Fibroblast of lung (primary cell): ENCODE data around the gene PIANP. TPM values are rescaled to one million over a fixed set of nuclear protein-coding genes. Genes with fewer than 3 reads are reported as not detected.

ENCODE experiments used
- DNase-seq, 2 donors: peaks; one replicate each; pipeline versions ENCODE4 v3.0.0 to v3.0.0-alpha.2; 2010; ENCODE audit warnings: low read depth in 2 of 2
- H2AFZ ChIP-seq: 2 replicates; pipeline ENCODE4 v1.5.1; 2012; ENCODE audit warnings: low read length, control low read depth, inconsistent platforms
- H3K27ac ChIP-seq: 2 replicates; pipeline ENCODE4 v1.5.1; 2011; ENCODE audit warnings: low read length, control low read depth; ENCODE audit not compliant: insufficient read depth
- H3K27me3 ChIP-seq: 2 replicates; pipeline ENCODE4 v1.5.1; 2011; ENCODE audit warnings: mild to moderate bottlenecking, low read length; ENCODE audit not compliant: control insufficient read depth, insufficient read depth
- H3K36me3 ChIP-seq: 2 replicates; pipeline ENCODE4 v1.5.1; 2011; ENCODE audit warnings: low read length; ENCODE audit not compliant: control insufficient read depth, insufficient read depth
- H3K4me1 ChIP-seq: 2 replicates; pipeline ENCODE4 v1.5.1; 2011; ENCODE audit warnings: low read length; ENCODE audit not compliant: control insufficient read depth, insufficient read depth; ENCODE audit errors: extremely low read depth
- H3K4me2 ChIP-seq: 2 replicates; pipeline ENCODE4 v1.5.1; 2011; ENCODE audit warnings: low read length, control low read depth; ENCODE audit not compliant: insufficient read depth; ENCODE audit errors: extremely low read depth
- H3K4me3 ChIP-seq, 4 experiments: fragments of 200-600 bp in 1 of 4; sonication (generic) in 1 of 4; replicated peaks in 1 of 4; 2 replicates each; pipeline ENCODE4 v1.5.1; 2011 to 2016; ENCODE audit warnings: low read length in 4 of 4, low read depth in 3 of 4, mild to moderate bottlenecking in 3 of 4, control low read depth in 2 of 4, inconsistent platforms in 1 of 4, mixed read lengths in 1 of 4; ENCODE audit not compliant: insufficient read depth in 1 of 4; ENCODE audit errors: control extremely low read depth in 1 of 4
- H3K79me2 ChIP-seq: 2 replicates; pipeline ENCODE4 v1.5.1; 2012; ENCODE audit warnings: mild to moderate bottlenecking, low read length, inconsistent platforms; ENCODE audit not compliant: control insufficient read depth, insufficient read depth
- H3K9ac ChIP-seq: 2 replicates; pipeline ENCODE4 v1.5.1; 2011; ENCODE audit warnings: mild to moderate bottlenecking, low read length, control low read depth; ENCODE audit not compliant: insufficient read depth
- H3K9me3 ChIP-seq: 2 replicates; pipeline ENCODE4 v1.5.1; 2012; ENCODE audit warnings: low read depth, low read length; ENCODE audit not compliant: control insufficient read depth, insufficient read depth
- H4K20me1 ChIP-seq: 2 replicates; pipeline ENCODE4 v1.5.1; 2011; ENCODE audit warnings: low read length; ENCODE audit not compliant: control insufficient read depth, insufficient read depth; ENCODE audit errors: extremely low read depth
- CTCF ChIP-seq, 2 donors: IDR thresholded peaks in 1 of 2; conservative IDR thresholded peaks in 1 of 2; 1 replicate in 1 of 2; 2 replicates in 1 of 2; pipeline ENCODE4 v1.5.1; 2011 to 2012; ENCODE audit warnings: low read length in 2 of 2, control low read depth in 1 of 2, inconsistent platforms in 1 of 2, low read depth in 1 of 2, mild to moderate bottlenecking in 1 of 2
- EZH2 ChIP-seq: IDR thresholded peaks from 2 replicates; pipeline ENCODE4 v1.5.1; 2012; ENCODE audit warnings: low read length, control low read depth, mild to moderate bottlenecking; ENCODE audit errors: missing control alignments
- polyA plus RNA-seq, 2 donors: library from polyadenylated mRNA; depleted of rRNA in 1 of 2; stranded (reverse) in 1 of 2; unstranded in 1 of 2; fragments of >200 nt; gene quantifications; 2 replicates each; pipeline ENCODE4 v1.2.1, GENCODE V29; 2011 to 2012; ENCODE audit warnings: missing spikeins in 1 of 2
- total RNA-seq: library from RNA; depleted of rRNA; stranded (reverse); fragments of >200 nt; gene quantifications from 2 replicates; pipeline ENCODE4 v1.2.1, GENCODE V29; 2014

Gene PIANP
- total and polyA plus RNA-seq, 2 donors (not counting 1 experiment from before 2014, with no cell fraction given) = 0.17 to 0.49 TPM

- Histone ChIP-seq H3K27me3 (no peaks in the 10 kb centered on the region), H3K9me3 (no peaks in the 10 kb centered on the region), H2AFZ (no peak overlapping the region), H3K36me3 (peaks cover 7% of the 10 kb centered on the region), H3K4me1 (no peaks in the 10 kb centered on the region), H3K4me3 (no peak overlapping the region), H3K4me2 (no peak overlapping the region), H3K27ac (no peak overlapping the region), H3K79me2 (no peaks in the 10 kb centered on the region), H3K9ac (no peak overlapping the region), H4K20me1 (no peaks in the 10 kb centered on the region)
- no peak for DNase-seq
- TF ChIP-seq CTCF (conservative IDR thresholded peaks at IDR 0.05 in 1 of 2, IDR thresholded peaks at IDR 0.05 in 1 of 2; ENCODE audit: low read depth in 1 of 2, low read length in 2 of 2) (no peak), EZH2 (no peak)
Measured at GRCh38 chr12:6653342-6653741, 47.3 kb downstream of the PIANP start.

GRCh38 chr12:6652391-6652790, 48.2 kb downstream of the PIANP start:
- no peaks in the 10 kb centered on the region for H3K9me3 ChIP-seq
- no peak overlapping the region for H3K9ac ChIP-seq
- peaks cover 9% of the 10 kb centered on the region for H3K36me3 ChIP-seq
- no peak overlapping the region for H2AFZ ChIP-seq
- DNase-seq = no peak
- TF ChIP-seq EZH2 (no peak), CTCF (conservative IDR thresholded peaks at IDR 0.05 in 1 of 2, IDR thresholded peaks at IDR 0.05 in 1 of 2; ENCODE audit: low read depth in 1 of 2, low read length in 2 of 2) (no peak)
- no peaks in the 10 kb centered on the region for H4K20me1 ChIP-seq
- no peak overlapping the region for H3K27ac ChIP-seq
- H3K4me3 ChIP-seq = no peak overlapping the region
- no peaks in the 10 kb centered on the region for H3K4me1 ChIP-seq
- no peaks in the 10 kb centered on the region for H3K79me2 ChIP-seq
- no peaks in the 10 kb centered on the region for H3K27me3 ChIP-seq
- H3K4me2 ChIP-seq = no peak overlapping the region

GRCh38 chr12:6650832-6651231, 49.8 kb downstream of the PIANP start:
- Histone ChIP-seq H3K27ac (no peak overlapping the region), H3K9me3 (no peaks in the 10 kb centered on the region), H3K4me1 (no peaks in the 10 kb centered on the region), H3K4me3 (no peak overlapping the region), H3K36me3 (peaks cover 7% of the 10 kb centered on the region), H3K4me2 (no peak overlapping the region), H3K27me3 (no peaks in the 10 kb centered on the region), H2AFZ (no peak overlapping the region), H3K79me2 (no peaks in the 10 kb centered on the region), H3K9ac (no peak overlapping the region), H4K20me1 (no peaks in the 10 kb centered on the region)
- DNase-seq = no peak
- no peak for TF ChIP-seq CTCF (conservative IDR thresholded peaks at IDR 0.05 in 1 of 2, IDR thresholded peaks at IDR 0.05 in 1 of 2; ENCODE audit: low read depth in 1 of 2, low read length in 2 of 2)
